A673 (cell line): Measurements from ENCODE around the gene TAF15.

Source experiments
- EZH2 ChIP-seq: fragments of 200-600 bp; sonication (generic); IDR thresholded peaks from 2 replicates; pipeline ENCODE4 v1.6.1; 2017; ENCODE audit warnings: borderline replicate concordance, low read depth, mild to moderate bottlenecking, mixed read lengths, antibody characterized with exemption, low read length; ENCODE audit not compliant: poor library complexity, severe bottlenecking
- TF ChIP-seq, protein P1 (sequence below): fragments of 300-800, 200-600 bp; sonication (generic); conservative IDR thresholded peaks from 2 replicates; pipeline ENCODE4 v1.5.1; 2017; ENCODE audit warnings: low read depth, mild to moderate bottlenecking, antibody characterized with exemption, low read length, moderate library complexity, mixed read lengths

DNA sequence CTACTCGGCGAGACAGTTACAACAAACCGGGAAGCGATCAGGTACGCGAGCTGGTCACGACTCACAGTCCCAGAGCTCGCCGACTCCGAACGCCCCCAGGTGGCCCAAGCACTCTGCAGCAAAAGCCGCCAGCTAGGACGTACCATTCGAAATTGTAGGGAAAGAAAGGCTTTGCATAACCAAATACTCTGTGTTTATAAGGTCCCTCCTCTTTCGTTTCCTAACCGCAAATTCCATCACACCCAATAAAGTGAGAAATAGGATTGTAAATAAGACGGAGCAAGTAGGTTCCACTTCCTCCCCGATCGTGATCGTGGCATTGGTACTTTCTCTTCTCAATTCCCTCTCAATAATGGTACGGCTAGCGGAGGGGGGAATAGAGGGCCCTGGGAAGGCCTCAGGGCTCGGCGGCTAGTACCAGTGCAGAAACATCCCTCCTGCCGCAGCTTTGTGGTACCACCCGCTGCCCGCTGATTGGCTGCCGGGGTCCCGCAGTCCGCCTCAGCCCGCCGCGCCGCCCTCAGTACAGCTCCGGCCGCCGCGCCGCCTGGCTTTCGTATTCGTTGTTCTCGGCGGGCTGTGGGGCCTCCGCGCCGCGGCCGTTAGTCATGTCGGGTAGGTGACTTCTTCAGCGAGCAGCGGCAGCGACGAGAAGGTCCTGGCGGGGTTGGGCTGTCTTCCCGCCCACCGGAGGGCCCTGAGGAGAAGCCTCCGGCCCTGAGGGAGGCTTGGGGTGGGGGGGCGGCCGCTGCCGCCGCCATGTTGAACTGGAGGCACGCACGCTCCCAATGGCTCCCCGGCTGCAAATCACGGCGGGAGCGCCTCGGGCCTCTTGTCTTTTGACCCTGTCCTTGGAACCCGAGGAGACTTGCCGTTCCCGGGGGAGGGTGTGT, at the start of gene TAF15:
- TF ChIP-seq EZH2 = no peak
- TF ChIP-seq, protein P1, sequence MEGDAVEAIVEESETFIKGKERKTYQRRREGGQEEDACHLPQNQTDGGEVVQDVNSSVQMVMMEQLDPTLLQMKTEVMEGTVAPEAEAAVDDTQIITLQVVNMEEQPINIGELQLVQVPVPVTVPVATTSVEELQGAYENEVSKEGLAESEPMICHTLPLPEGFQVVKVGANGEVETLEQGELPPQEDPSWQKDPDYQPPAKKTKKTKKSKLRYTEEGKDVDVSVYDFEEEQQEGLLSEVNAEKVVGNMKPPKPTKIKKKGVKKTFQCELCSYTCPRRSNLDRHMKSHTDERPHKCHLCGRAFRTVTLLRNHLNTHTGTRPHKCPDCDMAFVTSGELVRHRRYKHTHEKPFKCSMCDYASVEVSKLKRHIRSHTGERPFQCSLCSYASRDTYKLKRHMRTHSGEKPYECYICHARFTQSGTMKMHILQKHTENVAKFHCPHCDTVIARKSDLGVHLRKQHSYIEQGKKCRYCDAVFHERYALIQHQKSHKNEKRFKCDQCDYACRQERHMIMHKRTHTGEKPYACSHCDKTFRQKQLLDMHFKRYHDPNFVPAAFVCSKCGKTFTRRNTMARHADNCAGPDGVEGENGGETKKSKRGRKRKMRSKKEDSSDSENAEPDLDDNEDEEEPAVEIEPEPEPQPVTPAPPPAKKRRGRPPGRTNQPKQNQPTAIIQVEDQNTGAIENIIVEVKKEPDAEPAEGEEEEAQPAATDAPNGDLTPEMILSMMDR = peak; percentile 63
